ENCODE data around the gene CHID1. TPM values are rescaled to one million over a fixed set of nuclear protein-coding genes. Genes with fewer than 3 reads are reported as not detected.

The CHID1 gene
- total RNA-seq, 4 donors from 2014 or later, result 56.6 to 90.5 (median 79.8) TPM

- DNase-seq (ENCODE audit: low spot score) (no peak), ATAC-seq (ENCODE audit: low FRiP score) (peak; percentile 7)
Observed at GRCh38 chr11:910044-910588, 494 bp downstream of the CHID1 start.

GRCh38 chr11:909406-909805, 1.2 kb downstream of the CHID1 start:
- DNase-seq (ENCODE audit: low spot score), result no peak
- TF ChIP-seq CTCF (IDR thresholded peaks at IDR 0.05), result no peak
- ATAC-seq (ENCODE audit: low FRiP score), result no peak

More at GRCh38 chr11:910044-910588, 494 bp downstream of the CHID1 start:
- TF ChIP-seq CTCF (IDR thresholded peaks at IDR 0.05), result no peak

- no peak for ATAC-seq (ENCODE audit: low FRiP score)
- no peak for TF ChIP-seq CTCF (IDR thresholded peaks at IDR 0.05)
- no peak for DNase-seq (ENCODE audit: low spot score)
Observed at GRCh38 chr11:908273-908672, 2.3 kb downstream of the CHID1 start.

GRCh38 chr11:907668-908067, 2.9 kb downstream of the CHID1 start:
- TF ChIP-seq CTCF (IDR thresholded peaks at IDR 0.05), result no peak
- no peak for DNase-seq (ENCODE audit: low spot score)
- ATAC-seq (ENCODE audit: low FRiP score), result no peak

GRCh38 chr11:905952-906351, 4.7 kb downstream of the CHID1 start:
- TF ChIP-seq CTCF (IDR thresholded peaks at IDR 0.05), result no peak
- DNase-seq (ENCODE audit: low spot score) (no peak), ATAC-seq (ENCODE audit: low FRiP score) (no peak)

- TF ChIP-seq CTCF (IDR thresholded peaks at IDR 0.05), result no peak
- DNase-seq (ENCODE audit: low spot score), result no peak
- ATAC-seq (ENCODE audit: low FRiP score), result no peak
Observed at GRCh38 chr11:904380-904779, 6.2 kb downstream of the CHID1 start.

GRCh38 chr11:901452-902061, 9.1 kb downstream of the CHID1 start:
- TF ChIP-seq CTCF (IDR thresholded peaks at IDR 0.05), result no peak
- no peak for DNase-seq (ENCODE audit: low spot score)
- ATAC-seq (ENCODE audit: low FRiP score), result no peak
